HG02763 (cell line): ENCODE results near the gene MYZAP.

Experiments used
- ATAC-seq: cut with Tn5 transposase; IDR thresholded peaks from one replicate; pipeline ENCODE4 v1.9.1; 2021; ENCODE audit warnings: mild to moderate bottlenecking, moderate library complexity; ENCODE audit not compliant: unreplicated experiment

Gene MYZAP

DNA sequence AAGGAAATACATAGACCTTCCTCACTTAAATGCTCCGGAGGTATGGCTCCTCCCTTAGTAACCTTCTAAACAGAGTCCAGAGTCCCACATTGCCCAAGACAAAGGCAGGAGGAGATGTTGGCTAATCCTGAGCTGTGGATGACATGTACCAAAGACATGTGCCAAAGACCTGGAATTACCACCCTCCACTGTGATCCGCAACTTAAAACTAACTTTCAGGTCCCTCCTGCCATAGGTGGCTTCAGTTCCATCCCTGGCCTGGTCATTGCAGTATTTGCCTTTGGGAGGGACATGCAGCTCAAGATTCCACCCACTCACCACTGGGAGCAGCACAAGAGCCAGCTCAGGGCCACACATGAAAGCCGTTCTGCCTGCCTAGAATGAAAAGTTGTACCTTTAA is 28.0 kb downstream of the MYZAP start:
- ATAC-seq, result no peak

DNA sequence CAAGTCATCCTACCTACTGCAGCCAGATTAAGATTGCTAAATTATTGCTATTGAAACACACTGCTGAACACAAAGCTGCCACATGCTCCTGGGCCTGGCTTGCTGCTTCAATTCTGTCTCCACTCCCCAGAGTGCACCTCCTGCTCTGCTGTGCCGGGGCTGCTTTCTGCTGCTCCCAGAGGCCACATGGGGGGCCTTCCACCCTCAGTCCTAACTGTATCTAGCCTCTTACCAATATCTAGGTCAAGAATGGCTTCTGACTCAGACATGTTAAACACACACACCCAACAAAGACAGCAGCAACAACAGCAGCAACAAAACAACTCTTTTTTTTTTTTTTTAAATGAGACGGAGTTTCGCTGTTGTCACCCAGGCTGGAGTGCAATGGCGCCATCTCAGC is 33.0 kb downstream of the MYZAP start:
- no peak for ATAC-seq

DNA sequence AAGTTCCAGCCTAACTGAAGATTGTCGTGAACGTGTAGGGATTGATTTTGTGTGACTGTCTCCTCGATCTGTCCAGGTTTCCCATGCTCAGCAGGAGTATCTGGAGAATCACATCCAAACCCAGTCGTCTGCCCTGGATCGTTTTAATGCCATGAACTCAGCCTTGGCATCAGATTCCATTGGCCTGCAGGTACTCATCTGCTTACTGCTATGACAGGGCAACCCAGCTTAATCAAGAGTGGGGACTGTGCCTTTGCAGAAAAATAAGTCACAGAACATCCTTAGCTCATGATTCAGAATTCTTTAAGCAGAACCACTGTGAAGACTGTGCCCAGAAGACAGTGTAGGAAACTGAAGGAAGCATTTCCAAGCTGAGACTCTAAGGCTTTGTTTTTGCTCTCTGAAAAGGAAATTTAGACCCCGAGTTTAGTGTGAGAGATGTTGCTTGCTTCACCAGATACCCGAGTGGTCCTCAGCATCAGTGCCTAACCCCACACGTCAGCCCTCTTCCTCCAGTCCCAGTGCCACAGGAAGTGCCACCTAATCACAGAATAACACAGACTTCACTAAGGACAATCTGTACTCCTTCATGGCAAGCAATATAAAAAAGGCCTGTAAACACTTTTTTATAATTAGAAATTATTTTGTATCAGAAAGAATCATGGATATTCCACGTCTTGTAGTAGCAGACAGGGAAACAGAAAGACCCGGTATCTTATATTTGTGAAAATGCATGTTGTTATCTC is 34.2 kb downstream of the MYZAP start:
- no peak for ATAC-seq

- ATAC-seq, result no peak
Observed at GRCh38 chr15:57626713-57627440, 35.2 kb downstream of the MYZAP start.

GRCh38 chr15:57631386-57632110 is 39.8 kb downstream of the MYZAP start:
- no peak for ATAC-seq

- no peak for ATAC-seq
Observed at GRCh38 chr15:57634290-57634689, 42.6 kb downstream of the MYZAP start.

- ATAC-seq, result no peak
Observed at GRCh38 chr15:57635300-57635909, 43.7 kb downstream of the MYZAP start.

- ATAC-seq, result no peak
Observed at GRCh38 chr15:57637846-57638245, 46.1 kb downstream of the MYZAP start.

GRCh38 chr15:57639306-57639705 is 47.6 kb downstream of the MYZAP start:
- no peak for ATAC-seq

DNA sequence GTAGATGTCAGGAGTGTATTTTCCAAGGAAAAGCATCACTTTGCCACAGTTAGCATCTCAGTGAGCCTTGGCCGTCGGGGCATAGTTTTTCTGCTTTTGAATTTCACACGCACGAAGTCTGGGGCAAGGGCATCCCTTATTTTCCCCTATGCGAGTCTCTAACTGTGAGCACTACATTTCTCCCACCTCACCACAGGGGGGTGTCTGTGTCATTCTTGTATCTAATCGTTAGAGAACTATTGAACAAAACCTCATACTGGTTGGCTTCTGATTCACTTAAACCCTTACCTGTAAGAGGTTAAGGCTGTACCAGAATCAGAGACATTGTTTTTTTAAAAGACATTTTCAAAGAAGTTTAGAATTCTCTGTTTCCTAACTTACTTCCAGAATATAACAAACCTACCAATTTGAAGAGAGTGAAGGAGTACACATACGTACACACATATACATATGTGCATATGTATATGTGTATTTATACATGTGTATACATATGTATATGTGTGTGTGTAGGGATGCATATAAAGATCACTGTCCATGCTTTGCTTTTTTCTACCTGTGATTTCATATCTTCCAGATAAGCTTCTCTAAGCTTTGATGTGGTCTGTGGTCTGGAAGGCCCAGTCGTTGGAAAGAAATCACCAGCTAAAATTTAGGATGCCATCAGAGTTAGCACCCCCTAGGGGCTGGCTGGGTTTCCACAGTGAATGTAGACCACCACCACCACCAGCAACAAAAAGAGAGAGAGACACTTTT is 49.4 kb downstream of the MYZAP start:
- no peak for ATAC-seq

GRCh38 chr15:57643826-57644225 is 52.1 kb downstream of the MYZAP start:
- no peak for ATAC-seq

DNA sequence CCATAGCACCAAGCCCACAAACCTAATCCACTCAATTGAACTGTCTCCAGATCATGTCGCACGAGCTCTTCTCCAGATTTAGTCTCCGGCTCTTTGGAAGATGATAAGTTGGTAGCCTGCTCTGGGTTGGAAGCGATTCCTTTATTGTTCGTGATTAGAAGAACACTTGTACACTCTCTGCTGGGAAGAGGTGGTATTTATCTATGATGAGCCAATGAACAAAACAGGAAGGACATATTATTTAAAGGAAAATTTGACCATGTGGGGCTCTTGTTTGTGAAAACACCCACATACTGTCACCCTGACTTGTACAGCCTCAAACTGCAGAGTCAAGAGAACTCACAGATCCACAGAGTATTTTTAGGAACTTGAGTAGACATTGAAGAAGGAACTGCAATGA is 54.4 kb downstream of the MYZAP start:
- no peak for ATAC-seq

- ATAC-seq, result no peak
Observed at GRCh38 chr15:57647071-57647790, 55.5 kb downstream of the MYZAP start.

DNA sequence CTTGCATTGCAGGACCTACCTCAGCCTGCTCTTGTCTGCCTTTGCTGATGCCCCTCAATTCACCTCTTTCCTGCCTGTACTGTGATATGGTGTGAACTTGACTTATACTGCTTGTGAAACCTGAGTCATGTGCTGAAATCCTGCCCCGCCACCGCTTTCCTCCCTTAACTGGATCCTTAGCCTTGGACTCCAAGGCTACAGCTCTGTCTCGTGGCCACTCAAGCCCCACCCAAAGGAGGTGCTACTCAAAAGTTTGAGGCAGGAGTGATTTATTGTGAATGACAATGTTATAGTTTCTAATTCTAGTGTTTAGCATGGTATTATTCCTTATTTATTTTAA is 56.1 kb downstream of the MYZAP start:
- no peak for ATAC-seq

- no peak for ATAC-seq
Observed at GRCh38 chr15:57649138-57649537, 57.4 kb downstream of the MYZAP start.

DNA sequence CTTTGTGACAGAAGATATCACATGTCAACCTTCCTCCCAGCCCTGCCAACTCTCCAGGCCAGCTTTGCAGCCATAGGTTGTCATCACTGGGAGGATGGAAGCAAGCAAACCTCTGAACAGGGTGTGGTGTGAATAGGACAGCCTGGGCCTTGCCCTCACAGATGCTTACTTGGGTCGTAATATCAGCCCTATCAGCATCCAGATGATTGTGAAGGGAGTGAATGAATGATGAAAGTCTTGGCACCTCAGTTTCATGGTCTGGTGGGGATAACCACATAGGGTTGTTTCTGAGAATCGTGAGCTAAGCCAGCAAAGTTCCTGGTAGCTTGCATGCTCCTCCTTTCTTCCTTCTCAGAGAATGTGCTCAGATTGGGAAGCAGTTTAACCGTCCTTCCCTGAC is 59.7 kb downstream of the MYZAP start:
- ATAC-seq, result no peak

DNA sequence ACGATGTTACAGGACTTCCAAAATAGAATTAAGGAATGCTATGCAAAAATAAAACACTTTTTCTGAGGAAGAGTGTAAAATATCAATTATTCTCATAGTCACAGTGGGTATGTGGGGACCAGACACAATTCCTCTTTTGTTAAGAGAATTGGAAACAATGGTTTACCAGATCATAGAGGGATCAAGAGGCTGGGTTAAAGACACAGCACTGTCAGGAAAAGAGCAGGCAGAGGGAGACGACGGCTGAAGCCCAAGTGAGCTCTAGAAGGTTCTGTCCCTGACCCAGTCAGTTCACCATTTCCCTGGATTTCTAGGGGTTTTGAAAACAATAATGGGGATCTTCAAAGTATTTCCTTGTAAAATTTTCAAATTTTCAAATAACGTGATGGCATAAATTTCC is 60.8 kb downstream of the MYZAP start:
- no peak for ATAC-seq

- no peak for ATAC-seq
Observed at GRCh38 chr15:57654153-57654852, 62.6 kb downstream of the MYZAP start.

- ATAC-seq, result no peak
Observed at GRCh38 chr15:57655053-57655452, 63.3 kb downstream of the MYZAP start.

GRCh38 chr15:57655809-57656208 is 64.1 kb downstream of the MYZAP start:
- no peak for ATAC-seq
